ENCODE data around the gene NFS1.

The NFS1 gene

GRCh38 chr20:35673884-35674283 lies 25.3 kb downstream of the NFS1 start:
- TF ChIP-seq PAX5 (IDR thresholded peaks at IDR 0.05; ENCODE audit: insufficient read depth, low read length, severe bottlenecking) (no peak), POU2F2 (IDR thresholded peaks at IDR 0.05; ENCODE audit: low read depth, low read length) (no peak), POLR2AphosphoS5 (IDR thresholded peaks at IDR 0.05; ENCODE audit: low read depth, low read length) (no peak), SPI1 (IDR thresholded peaks at IDR 0.05; ENCODE audit: low read depth, low read length) (no peak), POLR2A (IDR thresholded peaks at IDR 0.05; ENCODE audit: low read depth, low read length) (no peak), TAF1 (IDR thresholded peaks at IDR 0.05; ENCODE audit: low read depth, low read length) (no peak)
- no peak for DNase-seq (ENCODE audit: insufficient read length, low spot score)
- FAIRE-seq, result no peak

DNA sequence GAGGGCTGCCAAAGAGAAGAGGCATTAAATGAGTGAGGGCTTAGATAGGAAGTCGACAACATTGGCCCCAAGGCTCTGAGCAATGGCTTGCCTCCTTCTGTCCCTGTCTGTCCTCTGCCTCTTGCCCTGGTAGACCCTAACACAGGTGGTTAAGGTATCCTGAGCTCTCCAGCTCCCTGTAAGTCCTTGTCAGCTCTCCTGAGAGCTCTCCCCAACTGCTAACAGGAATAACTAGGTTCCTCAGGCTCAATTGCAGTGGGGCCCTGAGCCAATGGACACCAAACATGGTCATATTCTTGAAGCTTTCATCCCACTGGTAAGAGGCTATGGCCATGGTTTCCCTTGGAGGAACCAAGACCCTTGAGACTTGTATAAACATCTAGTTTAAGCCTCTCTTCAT lies 29.5 kb downstream of the NFS1 start:
- FAIRE-seq (no peak), DNase-seq (ENCODE audit: insufficient read length, low spot score) (no peak)
- TF ChIP-seq SPI1 (IDR thresholded peaks at IDR 0.05; ENCODE audit: low read depth, low read length) (no peak), TAF1 (IDR thresholded peaks at IDR 0.05; ENCODE audit: low read depth, low read length) (no peak), POLR2A (IDR thresholded peaks at IDR 0.05; ENCODE audit: low read depth, low read length) (no peak), POLR2AphosphoS5 (IDR thresholded peaks at IDR 0.05; ENCODE audit: low read depth, low read length) (no peak), PAX5 (IDR thresholded peaks at IDR 0.05; ENCODE audit: insufficient read depth, low read length, severe bottlenecking) (no peak), POU2F2 (IDR thresholded peaks at IDR 0.05; ENCODE audit: low read depth, low read length) (no peak)

- FAIRE-seq, result no peak
- no peak for DNase-seq (ENCODE audit: insufficient read length, low spot score)
- TF ChIP-seq POLR2AphosphoS5 (IDR thresholded peaks at IDR 0.05; ENCODE audit: low read depth, low read length), result no peak
- TF ChIP-seq PAX5 (IDR thresholded peaks at IDR 0.05; ENCODE audit: insufficient read depth, low read length, severe bottlenecking), result no peak
- TF ChIP-seq TAF1 (IDR thresholded peaks at IDR 0.05; ENCODE audit: low read depth, low read length), result no peak
- TF ChIP-seq POU2F2 (IDR thresholded peaks at IDR 0.05; ENCODE audit: low read depth, low read length), result no peak
- no peak for TF ChIP-seq SPI1 (IDR thresholded peaks at IDR 0.05; ENCODE audit: low read depth, low read length)
- no peak for TF ChIP-seq POLR2A (IDR thresholded peaks at IDR 0.05; ENCODE audit: low read depth, low read length)
Measured at GRCh38 chr20:35669221-35669620, 29.9 kb downstream of the NFS1 start.

GRCh38 chr20:35665949-35666288 lies 33.2 kb downstream of the NFS1 start:
- no peak for TF ChIP-seq POLR2AphosphoS5 (IDR thresholded peaks at IDR 0.05; ENCODE audit: low read depth, low read length)
- FAIRE-seq, result no peak

GRCh38 chr20:35664466-35665206 lies 34.5 kb downstream of the NFS1 start, which contains the start of the genes CPNE1 and RBM12:
Gene CPNE1 (minus strand): TSS chr20:35664900. CDS start chr20:35632923, 31,977 bp downstream.
Gene RBM12 (minus strand): TSS chr20:35664900. CDS start chr20:35655322, 9,578 bp downstream.
- TF ChIP-seq POLR2AphosphoS5 (IDR thresholded peaks at IDR 0.05; ENCODE audit: low read depth, low read length), result peak; percentile 97
- TF ChIP-seq TAF1 (IDR thresholded peaks at IDR 0.05; ENCODE audit: low read depth, low read length), result peak; percentile 92
- peak; percentile 61 for TF ChIP-seq POU2F2 (IDR thresholded peaks at IDR 0.05; ENCODE audit: low read depth, low read length)
- TF ChIP-seq POLR2A (IDR thresholded peaks at IDR 0.05; ENCODE audit: low read depth, low read length), result peak; percentile 96
- TF ChIP-seq SPI1 (IDR thresholded peaks at IDR 0.05; ENCODE audit: low read depth, low read length), result no peak
- TF ChIP-seq PAX5 (IDR thresholded peaks at IDR 0.05; ENCODE audit: insufficient read depth, low read length, severe bottlenecking), result peak; percentile 22
- FAIRE-seq, result peak; percentile 98
- DNase-seq (ENCODE audit: insufficient read length, low spot score), result peak; percentile 95

More at GRCh38 chr20:35665949-35666288, 33.2 kb downstream of the NFS1 start:
- DNase-seq (ENCODE audit: insufficient read length, low spot score), result no peak

DNA sequence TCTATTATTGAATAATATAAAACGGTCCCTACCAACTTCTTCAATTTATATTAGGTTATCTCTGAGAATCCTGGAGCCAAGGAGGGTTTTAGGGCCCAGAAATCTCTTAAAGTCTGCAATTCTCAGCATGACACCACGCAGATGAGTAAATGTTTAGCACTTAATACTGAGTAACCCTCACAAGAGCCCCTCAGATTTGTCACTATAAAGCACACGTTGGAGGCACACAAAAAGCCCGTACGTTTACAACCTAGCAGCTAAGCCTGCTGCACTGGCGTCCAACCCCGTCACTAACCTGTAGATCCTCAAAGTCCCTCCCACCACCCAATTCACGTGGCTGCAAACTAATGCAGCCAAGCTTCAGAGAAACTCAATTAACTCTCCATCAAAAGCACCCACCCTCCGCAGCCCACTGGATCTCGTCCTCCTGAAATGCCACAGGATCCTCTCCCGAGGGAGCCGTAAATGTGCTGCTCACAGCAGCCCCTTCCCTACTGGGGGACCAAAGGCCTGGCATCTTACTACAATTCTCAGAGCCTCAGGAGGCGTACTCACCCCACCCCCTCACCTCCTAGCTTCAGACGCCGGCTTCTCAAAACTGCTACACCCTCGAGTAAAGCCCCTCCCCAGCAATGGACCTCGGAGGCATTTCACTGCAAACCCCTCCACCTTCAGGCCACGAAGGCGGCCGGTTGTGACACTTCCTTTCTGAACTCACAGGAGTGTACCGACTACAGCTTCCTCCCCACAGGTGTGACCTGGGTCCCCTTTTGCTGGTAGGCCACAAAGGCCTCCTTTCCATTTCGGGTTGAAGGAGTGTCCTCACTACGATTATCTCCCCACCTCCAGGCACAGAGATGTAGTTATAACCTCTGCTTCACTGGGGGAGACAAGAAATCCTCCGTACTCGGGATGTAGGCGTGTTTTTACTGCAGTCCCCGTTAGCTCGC lies 35.4 kb downstream of the NFS1 start:
- DNase-seq (ENCODE audit: insufficient read length, low spot score) (peak; percentile 25), FAIRE-seq (peak; percentile 92)
- TF ChIP-seq POU2F2 (IDR thresholded peaks at IDR 0.05; ENCODE audit: low read depth, low read length) (peak; percentile 55), PAX5 (IDR thresholded peaks at IDR 0.05; ENCODE audit: insufficient read depth, low read length, severe bottlenecking) (no peak), POLR2A (IDR thresholded peaks at IDR 0.05; ENCODE audit: low read depth, low read length) (no peak; the same call in 1 of the 2 replicates), POLR2AphosphoS5 (IDR thresholded peaks at IDR 0.05; ENCODE audit: low read depth, low read length) (peak; percentile 84; the same call in 1 of the 2 replicates), SPI1 (IDR thresholded peaks at IDR 0.05; ENCODE audit: low read depth, low read length) (peak; percentile 60), TAF1 (IDR thresholded peaks at IDR 0.05; ENCODE audit: low read depth, low read length) (no peak)

GRCh38 chr20:35662551-35662950 lies 36.6 kb downstream of the NFS1 start:
- no peak for FAIRE-seq
- no peak for TF ChIP-seq POLR2AphosphoS5 (IDR thresholded peaks at IDR 0.05; ENCODE audit: low read depth, low read length)
- TF ChIP-seq PAX5 (IDR thresholded peaks at IDR 0.05; ENCODE audit: insufficient read depth, low read length, severe bottlenecking), result no peak
- no peak for TF ChIP-seq TAF1 (IDR thresholded peaks at IDR 0.05; ENCODE audit: low read depth, low read length)
- TF ChIP-seq POLR2A (IDR thresholded peaks at IDR 0.05; ENCODE audit: low read depth, low read length), result no peak
- TF ChIP-seq SPI1 (IDR thresholded peaks at IDR 0.05; ENCODE audit: low read depth, low read length), result no peak
- no peak for TF ChIP-seq POU2F2 (IDR thresholded peaks at IDR 0.05; ENCODE audit: low read depth, low read length)
- DNase-seq (ENCODE audit: insufficient read length, low spot score), result no peak

GRCh38 chr20:35661908-35662307 lies 37.2 kb downstream of the NFS1 start:
- DNase-seq (ENCODE audit: insufficient read length, low spot score), result no peak
- FAIRE-seq, result no peak
- TF ChIP-seq PAX5 (IDR thresholded peaks at IDR 0.05; ENCODE audit: insufficient read depth, low read length, severe bottlenecking) (no peak), TAF1 (IDR thresholded peaks at IDR 0.05; ENCODE audit: low read depth, low read length) (no peak), SPI1 (IDR thresholded peaks at IDR 0.05; ENCODE audit: low read depth, low read length) (no peak), POLR2A (IDR thresholded peaks at IDR 0.05; ENCODE audit: low read depth, low read length) (no peak), POU2F2 (IDR thresholded peaks at IDR 0.05; ENCODE audit: low read depth, low read length) (no peak), POLR2AphosphoS5 (IDR thresholded peaks at IDR 0.05; ENCODE audit: low read depth, low read length) (no peak)

- FAIRE-seq, result no peak
- TF ChIP-seq POU2F2 (IDR thresholded peaks at IDR 0.05; ENCODE audit: low read depth, low read length) (no peak), POLR2AphosphoS5 (IDR thresholded peaks at IDR 0.05; ENCODE audit: low read depth, low read length) (no peak), TAF1 (IDR thresholded peaks at IDR 0.05; ENCODE audit: low read depth, low read length) (no peak), SPI1 (IDR thresholded peaks at IDR 0.05; ENCODE audit: low read depth, low read length) (no peak), POLR2A (IDR thresholded peaks at IDR 0.05; ENCODE audit: low read depth, low read length) (no peak), PAX5 (IDR thresholded peaks at IDR 0.05; ENCODE audit: insufficient read depth, low read length, severe bottlenecking) (no peak)
- no peak for DNase-seq (ENCODE audit: insufficient read length, low spot score)
Measured at GRCh38 chr20:35661053-35661452, 38.1 kb downstream of the NFS1 start.
